Mononuclear cell (primary cell): Measurements from ENCODE around the gene SHISAL1. TPM values are rescaled to one million over a fixed set of nuclear protein-coding genes. Genes with fewer than 3 reads are reported as not detected.

ENCODE experiments used
- H3K27me3 ChIP-seq: 2 replicates; pipeline ENCODE4 v1.6.0; 2011; ENCODE audit warnings: low read length, control low read depth; ENCODE audit not compliant: insufficient read depth
- H3K4me1 ChIP-seq: 2 replicates; pipeline ENCODE4 v1.5.1; 2011; ENCODE audit warnings: mild to moderate bottlenecking, low read length, control low read depth; ENCODE audit not compliant: insufficient read depth
- H3K4me3 ChIP-seq: 2 replicates; pipeline ENCODE4 v1.5.1; 2011; ENCODE audit warnings: mild to moderate bottlenecking, low read length, moderate library complexity
- H3K9me3 ChIP-seq: 2 replicates; pipeline ENCODE4 v1.5.1; 2011; ENCODE audit warnings: low read depth, mild to moderate bottlenecking, control low read depth, low read length
- total RNA-seq: library from RNA; depleted of rRNA; stranded (reverse); fragments of >200 nt; gene quantifications from one replicate; pipeline ENCODE4 v1.2.3, GENCODE V29; 2012

SHISAL1 gene
- total RNA-seq, 1 donor, result not detected

DNA sequence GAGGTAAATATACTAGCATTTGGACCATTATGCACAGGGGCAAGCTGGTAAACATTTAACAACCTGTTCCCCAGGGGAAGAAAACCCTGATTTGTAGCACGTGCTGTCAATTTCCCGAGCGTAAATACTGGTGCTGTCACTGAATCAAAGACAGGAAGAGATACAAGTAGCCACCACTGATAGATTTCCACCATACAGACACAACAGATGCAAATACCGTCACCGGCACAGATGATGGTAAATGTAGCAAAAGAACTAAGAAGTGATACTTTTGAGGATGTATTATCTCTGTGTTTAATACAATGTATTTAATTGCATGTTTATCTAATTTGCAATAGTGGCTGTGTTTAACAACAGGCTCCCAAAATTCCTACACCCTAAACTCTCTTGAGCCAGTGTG is 39.6 kb downstream of the SHISAL1 start:
- Histone ChIP-seq H3K27me3 (no peaks in the 10 kb centered on the region), H3K4me3 (no peak overlapping the region), H3K4me1 (no peaks in the 10 kb centered on the region), H3K9me3 (no peaks in the 10 kb centered on the region)

DNA sequence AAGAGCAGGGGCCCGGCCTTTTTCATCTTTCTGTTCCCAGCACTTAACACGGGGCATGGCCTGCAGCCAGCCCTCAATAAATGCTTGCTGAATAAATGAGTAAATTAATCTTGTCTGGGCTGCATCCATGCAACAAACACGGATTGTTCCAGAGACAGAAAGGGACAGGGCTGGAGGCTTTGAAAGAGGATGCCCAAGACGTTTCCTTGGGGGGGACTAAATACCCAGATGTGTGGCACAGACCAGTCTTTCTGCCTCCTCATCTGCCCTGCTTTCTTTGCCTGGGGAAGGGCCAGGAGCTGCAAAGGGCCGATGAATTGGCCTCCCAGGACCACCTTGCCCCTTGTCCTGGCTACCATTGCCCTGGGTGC is 40.4 kb downstream of the SHISAL1 start:
- Histone ChIP-seq H3K9me3 (no peaks in the 10 kb centered on the region), H3K4me1 (no peaks in the 10 kb centered on the region), H3K27me3 (no peaks in the 10 kb centered on the region), H3K4me3 (no peak overlapping the region)

DNA sequence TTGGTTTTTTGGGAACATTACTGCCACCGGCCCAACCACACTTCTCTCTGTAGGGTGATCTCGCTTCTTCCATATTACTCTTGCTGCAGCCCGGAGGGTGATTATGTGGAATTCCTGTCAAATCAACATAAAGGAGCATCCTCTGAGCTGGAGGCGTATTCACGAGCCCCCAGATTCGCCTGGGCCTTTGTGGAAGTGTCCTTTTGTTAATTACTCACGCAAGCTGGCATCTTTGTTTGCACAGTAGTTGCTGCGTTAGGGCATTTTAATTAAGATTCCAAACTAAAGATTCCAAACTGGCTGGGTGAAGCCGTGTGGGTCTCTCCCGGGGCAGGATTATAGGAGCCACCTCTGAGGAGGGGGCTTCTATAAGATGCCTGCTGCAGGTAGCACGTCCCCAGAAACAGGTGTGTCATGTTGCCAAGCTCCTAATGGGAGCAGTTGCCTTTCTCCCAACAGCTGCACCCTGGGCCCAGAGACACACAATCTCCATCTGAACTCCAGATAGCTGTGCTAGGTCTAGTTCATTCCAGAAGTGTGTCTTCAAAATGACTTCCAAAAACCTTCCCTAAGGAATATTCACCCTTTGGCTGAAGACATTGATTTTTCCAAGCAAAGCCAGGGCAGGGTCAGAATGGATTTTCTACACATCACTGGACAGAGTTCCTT is 40.9 kb downstream of the SHISAL1 start:
- H3K27me3 ChIP-seq, result no peaks in the 10 kb centered on the region
- no peaks in the 10 kb centered on the region for H3K4me1 ChIP-seq
- H3K9me3 ChIP-seq, result no peaks in the 10 kb centered on the region
- H3K4me3 ChIP-seq, result no peak overlapping the region

DNA sequence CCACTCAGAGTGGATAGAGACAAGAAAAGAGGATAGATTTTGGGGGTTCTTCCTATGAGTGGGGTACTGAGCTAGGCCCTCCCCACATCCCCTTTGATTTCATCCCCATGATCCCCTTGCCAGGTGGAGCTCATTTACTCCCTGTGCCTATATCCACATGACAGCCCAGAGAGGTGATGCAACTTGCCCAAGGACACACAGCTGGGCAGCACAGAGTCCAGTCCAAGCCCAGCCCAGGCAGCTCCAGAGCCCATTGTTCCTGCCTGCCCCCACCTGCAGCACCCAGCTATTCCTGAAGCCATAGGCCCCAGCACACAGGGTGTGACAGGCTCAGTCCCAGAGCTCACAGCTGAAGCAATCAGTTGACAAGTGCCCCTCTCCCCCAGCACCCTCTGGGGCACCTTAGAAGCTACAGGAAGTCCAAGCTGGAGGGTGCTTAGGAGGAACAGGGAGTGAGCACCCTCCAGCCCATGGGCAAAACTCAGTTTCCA is 41.7 kb downstream of the SHISAL1 start:
- Histone ChIP-seq H3K27me3 (no peaks in the 10 kb centered on the region), H3K4me1 (no peaks in the 10 kb centered on the region), H3K9me3 (no peaks in the 10 kb centered on the region), H3K4me3 (no peak overlapping the region)

DNA sequence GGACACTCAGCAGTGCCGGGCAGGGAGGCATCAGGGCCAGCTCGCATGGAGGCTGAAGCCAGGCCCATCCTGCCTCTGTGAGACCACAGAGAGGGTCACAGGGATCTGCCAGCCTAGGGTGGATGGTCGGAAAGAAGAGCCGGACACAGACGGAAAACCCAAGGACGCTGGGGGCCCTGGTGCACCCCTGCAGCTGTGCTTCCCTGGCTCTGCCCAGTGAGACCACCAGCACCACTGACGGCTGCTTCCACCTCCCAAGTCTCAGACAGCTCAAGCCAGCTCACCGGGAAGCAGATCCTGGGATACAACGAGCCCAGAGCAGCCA is 42.2 kb downstream of the SHISAL1 start:
- Histone ChIP-seq H3K9me3 (no peaks in the 10 kb centered on the region), H3K4me3 (no peak overlapping the region), H3K4me1 (no peaks in the 10 kb centered on the region), H3K27me3 (no peaks in the 10 kb centered on the region)

DNA sequence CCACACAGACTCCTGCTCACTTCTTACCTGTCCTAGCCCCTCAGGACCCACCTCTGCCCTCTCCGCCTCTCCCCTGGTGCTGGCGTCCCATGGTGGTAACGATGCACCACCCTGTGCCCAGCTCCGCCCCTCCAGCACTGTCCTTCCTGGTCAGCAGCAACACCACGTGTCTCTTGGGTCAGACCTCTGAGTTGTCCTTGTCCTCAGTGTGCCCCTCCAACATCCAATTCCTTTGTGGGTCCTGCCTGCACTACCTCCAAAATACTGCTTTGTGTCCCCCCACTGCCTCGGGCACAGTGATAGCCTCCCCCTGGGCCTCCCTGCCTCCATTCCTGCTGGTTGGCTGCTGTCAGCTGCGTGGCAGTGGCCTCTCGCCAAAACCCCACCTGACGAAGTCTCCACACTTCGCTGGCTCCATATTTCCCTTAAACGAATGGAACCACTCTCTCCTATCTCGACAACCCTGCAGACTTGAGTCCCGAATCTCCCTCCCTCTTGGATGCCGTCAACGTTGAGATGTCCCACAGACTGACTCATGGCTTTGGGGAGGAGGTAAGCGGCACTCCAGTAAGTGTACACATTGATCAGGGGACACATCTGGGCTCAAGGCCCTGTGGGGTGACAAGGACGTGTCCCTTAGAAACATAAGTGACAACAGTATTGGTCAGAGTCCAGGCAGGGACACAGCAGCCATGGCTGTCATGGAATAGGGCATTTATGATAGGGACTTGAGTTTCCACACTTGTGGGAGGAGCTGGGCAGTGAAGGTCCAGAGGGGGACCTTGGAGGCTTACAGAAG is 42.8 kb downstream of the SHISAL1 start:
- no peak overlapping the region for H3K4me3 ChIP-seq
- H3K9me3 ChIP-seq, result no peaks in the 10 kb centered on the region
- no peaks in the 10 kb centered on the region for H3K27me3 ChIP-seq
- no peaks in the 10 kb centered on the region for H3K4me1 ChIP-seq

DNA sequence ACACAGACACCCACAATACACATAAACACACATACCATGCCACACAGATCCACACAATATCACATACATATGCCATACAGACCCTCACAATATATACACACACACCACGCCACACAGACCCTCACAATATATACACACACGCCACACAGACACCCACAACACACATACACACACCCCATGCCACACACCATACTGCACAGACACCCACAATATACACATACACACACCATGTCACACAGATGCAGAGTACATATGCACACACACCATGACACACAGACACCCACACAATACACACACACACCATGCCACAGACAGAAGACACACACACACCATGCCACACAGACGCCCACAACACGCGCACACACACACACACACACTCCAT is 43.6 kb downstream of the SHISAL1 start:
- H3K4me1 ChIP-seq, result no peaks in the 10 kb centered on the region
- H3K9me3 ChIP-seq, result no peaks in the 10 kb centered on the region
- H3K4me3 ChIP-seq, result no peak overlapping the region
- H3K27me3 ChIP-seq, result no peaks in the 10 kb centered on the region

DNA sequence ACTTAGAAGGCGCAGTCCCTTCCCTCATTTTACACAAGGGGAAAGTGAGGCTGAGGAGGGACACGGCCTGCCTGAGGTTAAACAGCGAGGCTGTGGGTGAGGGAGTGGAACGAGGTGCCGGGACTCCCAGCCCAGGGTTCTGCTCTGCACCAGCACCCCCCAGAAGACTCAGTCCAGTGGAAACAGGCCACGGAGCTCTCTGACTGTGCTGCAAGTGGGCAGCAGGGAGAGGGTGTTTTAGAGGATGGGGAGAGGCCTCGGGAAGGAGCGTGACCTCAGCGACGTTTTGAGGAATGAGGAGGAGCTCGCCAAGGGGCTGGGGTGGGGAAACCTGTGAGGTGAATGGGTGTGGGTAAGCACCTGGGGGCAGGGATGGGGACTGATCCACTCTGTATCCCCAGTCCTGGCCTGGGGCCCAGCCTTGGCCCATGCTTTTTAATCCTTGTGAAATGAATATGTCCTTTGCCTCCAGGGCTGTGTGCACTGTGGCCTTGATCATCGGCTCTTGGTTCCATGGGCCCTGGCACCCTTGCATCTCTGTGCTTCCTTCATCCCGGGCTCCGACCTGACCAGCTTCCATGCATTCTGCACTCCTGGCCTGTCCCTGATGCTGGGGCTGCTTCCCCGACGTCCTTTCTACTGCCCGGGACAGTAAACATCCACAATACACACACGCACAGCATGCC is 44.2 kb downstream of the SHISAL1 start:
- no peak overlapping the region for H3K4me3 ChIP-seq
- no peaks in the 10 kb centered on the region for H3K27me3 ChIP-seq
- no peaks in the 10 kb centered on the region for H3K9me3 ChIP-seq
- H3K4me1 ChIP-seq, result no peaks in the 10 kb centered on the region

DNA sequence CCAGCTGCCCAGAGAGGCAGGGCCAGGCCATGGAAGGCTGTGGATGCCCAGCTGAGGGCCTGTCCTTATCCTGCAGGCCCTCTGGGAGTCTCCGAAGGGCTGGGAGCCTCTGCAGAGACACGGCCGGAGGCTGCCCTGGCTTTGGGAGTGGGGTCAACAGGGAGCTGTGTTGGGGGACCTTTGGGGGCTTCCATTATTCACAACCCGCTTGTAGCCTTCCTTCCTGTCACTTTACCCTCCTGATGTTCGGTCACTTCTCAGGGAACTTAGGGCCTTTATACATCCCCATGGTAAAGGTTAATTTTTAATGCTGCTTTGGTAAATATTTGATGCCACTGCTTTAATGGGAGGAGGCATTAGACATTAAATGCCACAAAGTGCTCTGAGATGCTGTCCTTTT is 44.9 kb downstream of the SHISAL1 start:
- no peaks in the 10 kb centered on the region for H3K4me1 ChIP-seq
- no peaks in the 10 kb centered on the region for H3K9me3 ChIP-seq
- H3K4me3 ChIP-seq, result no peak overlapping the region

DNA sequence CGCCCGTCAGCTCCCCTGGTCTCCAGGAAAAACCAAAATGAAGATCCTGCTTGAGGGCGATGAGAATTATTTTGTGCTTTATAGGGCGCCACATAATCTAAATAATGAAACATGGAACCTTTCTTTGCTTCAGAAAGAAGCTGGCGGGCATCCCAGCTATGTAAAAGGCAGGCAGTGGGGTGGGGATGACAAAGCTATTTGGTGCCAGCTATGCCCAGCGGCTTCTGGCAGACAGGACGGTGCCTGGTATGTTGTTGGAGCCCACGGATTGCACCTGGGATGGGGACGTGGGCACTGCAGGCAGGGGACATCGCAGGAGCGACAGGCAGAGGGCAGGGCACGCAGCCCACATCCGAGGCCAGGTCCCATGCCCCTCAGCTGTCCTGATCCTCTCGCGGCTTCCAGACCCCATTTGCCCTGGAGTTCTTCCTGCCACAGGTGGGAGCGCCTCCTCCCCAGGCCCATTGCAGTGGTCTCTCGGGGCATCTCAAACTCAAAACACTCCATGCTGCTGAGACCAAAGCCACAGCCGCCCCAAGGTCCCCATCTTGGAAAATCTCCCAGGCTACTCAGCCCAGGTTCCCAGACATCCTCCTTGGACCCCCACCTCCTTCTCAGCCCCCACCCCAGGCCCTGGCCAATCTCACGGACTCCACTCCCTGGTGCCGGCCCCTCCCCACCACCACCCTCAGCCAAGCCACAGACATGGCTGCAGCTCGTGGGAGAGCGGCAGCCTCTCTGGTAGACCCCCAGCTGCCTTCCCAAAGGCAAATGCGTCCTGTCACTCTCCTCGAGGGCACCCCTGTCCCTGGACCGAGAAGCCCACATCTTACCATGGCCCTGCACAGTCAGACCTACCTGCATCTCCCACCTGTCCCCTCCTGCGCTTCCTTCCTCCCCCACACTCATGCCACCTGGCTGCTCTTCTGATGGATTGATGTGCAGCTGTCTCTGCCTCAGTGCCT is 45.7 kb downstream of the SHISAL1 start:
- Histone ChIP-seq H3K27me3 (no peaks in the 10 kb centered on the region), H3K4me1 (no peaks in the 10 kb centered on the region), H3K9me3 (no peaks in the 10 kb centered on the region), H3K4me3 (no peak overlapping the region)

More for the DNA sequence above, 44.9 kb downstream of the SHISAL1 start:
- H3K27me3 ChIP-seq, result no peaks in the 10 kb centered on the region

DNA sequence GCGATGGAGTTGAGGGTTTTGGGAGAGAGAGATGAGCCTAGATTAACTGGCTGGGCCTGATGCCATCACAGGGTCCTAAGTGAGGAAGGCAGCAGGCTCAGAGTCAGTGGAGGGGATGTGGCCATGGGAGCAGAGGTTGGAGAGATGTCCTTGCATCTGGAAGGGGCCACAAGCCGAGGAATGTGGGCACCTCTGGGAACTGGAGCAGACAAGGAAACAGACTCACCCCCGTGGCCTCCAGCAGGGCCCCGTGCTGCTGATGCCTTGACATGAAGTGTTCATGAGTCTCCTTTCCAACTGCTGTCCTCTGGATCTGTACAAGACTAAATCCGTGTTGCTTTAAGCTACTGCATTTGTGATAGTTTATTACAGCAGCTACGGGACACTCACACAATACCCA is 49.2 kb downstream of the SHISAL1 start:
- H3K4me1 ChIP-seq, result no peaks in the 10 kb centered on the region
- H3K9me3 ChIP-seq, result no peaks in the 10 kb centered on the region
- no peak overlapping the region for H3K4me3 ChIP-seq
- no peaks in the 10 kb centered on the region for H3K27me3 ChIP-seq

DNA sequence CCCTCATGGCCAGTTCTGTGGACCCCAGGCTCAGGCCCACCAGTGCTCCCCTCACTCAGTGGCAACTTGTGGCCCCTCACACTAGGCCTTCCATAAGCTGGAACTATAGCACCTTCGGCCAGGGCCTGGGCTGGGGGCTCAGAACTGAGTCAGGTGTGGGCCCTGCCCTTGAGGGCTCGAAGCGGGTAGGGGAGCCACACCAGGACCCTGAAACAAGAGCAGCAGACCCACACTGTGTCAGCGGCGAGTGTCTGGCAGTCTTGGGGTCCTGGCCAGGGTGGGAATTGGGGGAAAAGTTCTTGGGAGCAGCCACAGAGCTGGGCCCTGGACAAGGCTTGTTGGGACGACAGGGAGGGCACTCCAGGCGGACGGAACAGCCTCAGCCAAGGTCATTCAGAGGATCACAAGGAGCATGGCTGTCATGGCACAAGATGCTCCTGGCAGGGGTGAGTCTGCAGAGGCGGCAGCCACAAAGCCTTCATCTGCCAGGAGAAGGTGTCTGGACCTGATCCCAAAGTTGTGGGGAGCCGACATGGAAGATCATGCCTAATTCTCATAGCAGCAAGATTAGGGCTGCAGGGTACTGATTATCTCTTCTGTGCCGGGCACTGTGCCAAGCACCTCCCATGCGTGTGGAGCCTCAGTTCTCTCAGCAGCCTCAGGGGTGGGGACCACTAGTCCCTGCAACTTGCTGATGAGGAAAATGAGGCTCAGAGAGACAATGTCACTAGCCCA is 50.7 kb downstream of the SHISAL1 start:
- Histone ChIP-seq H3K27me3 (no peaks in the 10 kb centered on the region), H3K9me3 (no peaks in the 10 kb centered on the region), H3K4me3 (no peak overlapping the region), H3K4me1 (no peaks in the 10 kb centered on the region)

DNA sequence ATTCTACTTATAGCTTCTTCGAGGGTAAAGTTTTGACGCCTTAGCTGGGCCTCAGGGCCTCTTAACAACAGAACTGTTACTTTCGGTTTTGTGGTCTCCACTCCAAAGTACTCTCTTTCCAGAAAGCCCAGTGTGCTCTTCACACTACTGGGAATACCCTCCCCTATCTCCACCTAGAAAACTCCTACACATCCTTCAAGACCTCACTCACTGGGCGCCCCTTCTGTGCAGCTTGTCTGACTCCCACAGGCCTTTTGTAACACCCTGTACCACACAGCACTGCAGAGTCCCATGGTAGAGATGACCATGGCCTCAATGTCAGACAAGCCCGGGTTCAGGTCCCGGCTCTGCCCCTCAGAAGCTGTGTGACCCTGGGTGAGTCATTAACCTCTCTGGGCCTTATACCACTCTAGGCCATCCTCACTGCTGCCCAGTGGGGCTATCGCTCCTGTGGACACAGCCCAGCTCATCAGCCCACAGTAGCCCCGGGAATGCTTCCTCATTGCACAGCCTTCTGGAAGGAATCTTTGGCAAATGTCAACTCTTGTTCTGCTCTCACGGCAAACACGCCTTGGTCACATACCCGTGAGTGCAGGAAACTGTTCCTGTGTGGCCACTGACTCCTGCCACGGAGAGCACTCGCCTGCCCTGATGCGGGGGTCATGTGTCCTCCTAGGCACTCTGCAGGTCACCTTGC is 51.4 kb downstream of the SHISAL1 start:
- no peaks in the 10 kb centered on the region for H3K4me1 ChIP-seq
- no peaks in the 10 kb centered on the region for H3K9me3 ChIP-seq

More for the DNA sequence above, 51.4 kb downstream of the SHISAL1 start:
- Histone ChIP-seq H3K27me3 (no peaks in the 10 kb centered on the region), H3K4me3 (no peak overlapping the region)
